Right atrium auricular region (tissue), 2 donors: ENCODE measurements around the gene SLC25A25. TPM values are rescaled to one million over a fixed set of nuclear protein-coding genes. Genes with fewer than 3 reads are reported as not detected.
A peak's percentile ranks its signal among the peaks of the same experiment; 100 is the strongest.

Experiments
- DNase-seq: peaks from one replicate; pipeline ENCODE4 v3.0.0-alpha.2; 2019; ENCODE audit warnings: low spot score
- H3K27ac ChIP-seq, 2 donors: fragments of 200-600 bp; sonication (generic); 1 replicate in 1 of 2; 2 replicates in 1 of 2; pipeline ENCODE4 v1.5.1; 2016 to 2019
- H3K27me3 ChIP-seq, 2 donors: fragments of 200-600 bp; sonication (generic); one replicate each; pipeline versions ENCODE4 v1.5.1 to v1.6.0; 2017 to 2019
- H3K36me3 ChIP-seq: fragments of 200-600 bp; sonication (generic); one replicate; pipeline ENCODE4 v1.5.1; 2016
- H3K4me1 ChIP-seq, 2 donors: fragments of 200-600 bp; sonication (generic); one replicate each; pipeline versions ENCODE4 v1.5.1 to v1.6.0; 2017 to 2019
- H3K4me3 ChIP-seq, 2 donors: fragments of 200-600 bp; sonication (generic); 1 replicate in 1 of 2; 2 replicates in 1 of 2; pipeline ENCODE4 v1.5.1; 2017 to 2019; ENCODE audit warnings: mild to moderate bottlenecking in 1 of 2, moderate library complexity in 1 of 2
- H3K9me3 ChIP-seq, 2 donors: fragments of 200-600 bp; sonication (generic); one replicate each; pipeline ENCODE4 v1.5.1; 2019
- total RNA-seq, 2 donors: library from RNA; depleted of rRNA; stranded (reverse); fragments of >200 nt; gene quantifications; one replicate each; pipeline ENCODE4 v1.1.0, GENCODE V29; 2016
- TF ChIP-seq, protein P1 (sequence below), 2 donors: fragments of 200-600 bp; sonication (generic); IDR thresholded peaks; one replicate each; pipeline ENCODE4 v1.5.1; 2019; ENCODE audit warnings: antibody characterized with exemption in 2 of 2

The SLC25A25 gene
- total RNA-seq, 2 donors from 2014 or later, result 8.2 to 11.8 TPM

- TF ChIP-seq, protein P1, sequence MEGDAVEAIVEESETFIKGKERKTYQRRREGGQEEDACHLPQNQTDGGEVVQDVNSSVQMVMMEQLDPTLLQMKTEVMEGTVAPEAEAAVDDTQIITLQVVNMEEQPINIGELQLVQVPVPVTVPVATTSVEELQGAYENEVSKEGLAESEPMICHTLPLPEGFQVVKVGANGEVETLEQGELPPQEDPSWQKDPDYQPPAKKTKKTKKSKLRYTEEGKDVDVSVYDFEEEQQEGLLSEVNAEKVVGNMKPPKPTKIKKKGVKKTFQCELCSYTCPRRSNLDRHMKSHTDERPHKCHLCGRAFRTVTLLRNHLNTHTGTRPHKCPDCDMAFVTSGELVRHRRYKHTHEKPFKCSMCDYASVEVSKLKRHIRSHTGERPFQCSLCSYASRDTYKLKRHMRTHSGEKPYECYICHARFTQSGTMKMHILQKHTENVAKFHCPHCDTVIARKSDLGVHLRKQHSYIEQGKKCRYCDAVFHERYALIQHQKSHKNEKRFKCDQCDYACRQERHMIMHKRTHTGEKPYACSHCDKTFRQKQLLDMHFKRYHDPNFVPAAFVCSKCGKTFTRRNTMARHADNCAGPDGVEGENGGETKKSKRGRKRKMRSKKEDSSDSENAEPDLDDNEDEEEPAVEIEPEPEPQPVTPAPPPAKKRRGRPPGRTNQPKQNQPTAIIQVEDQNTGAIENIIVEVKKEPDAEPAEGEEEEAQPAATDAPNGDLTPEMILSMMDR (IDR thresholded peaks at IDR 0.05), result no peak
- no peak overlapping the region for H3K4me3 ChIP-seq
- DNase-seq, result no peak
Observed at GRCh38 chr9:128094950-128095544, 27.0 kb downstream of the SLC25A25 start.

DNA sequence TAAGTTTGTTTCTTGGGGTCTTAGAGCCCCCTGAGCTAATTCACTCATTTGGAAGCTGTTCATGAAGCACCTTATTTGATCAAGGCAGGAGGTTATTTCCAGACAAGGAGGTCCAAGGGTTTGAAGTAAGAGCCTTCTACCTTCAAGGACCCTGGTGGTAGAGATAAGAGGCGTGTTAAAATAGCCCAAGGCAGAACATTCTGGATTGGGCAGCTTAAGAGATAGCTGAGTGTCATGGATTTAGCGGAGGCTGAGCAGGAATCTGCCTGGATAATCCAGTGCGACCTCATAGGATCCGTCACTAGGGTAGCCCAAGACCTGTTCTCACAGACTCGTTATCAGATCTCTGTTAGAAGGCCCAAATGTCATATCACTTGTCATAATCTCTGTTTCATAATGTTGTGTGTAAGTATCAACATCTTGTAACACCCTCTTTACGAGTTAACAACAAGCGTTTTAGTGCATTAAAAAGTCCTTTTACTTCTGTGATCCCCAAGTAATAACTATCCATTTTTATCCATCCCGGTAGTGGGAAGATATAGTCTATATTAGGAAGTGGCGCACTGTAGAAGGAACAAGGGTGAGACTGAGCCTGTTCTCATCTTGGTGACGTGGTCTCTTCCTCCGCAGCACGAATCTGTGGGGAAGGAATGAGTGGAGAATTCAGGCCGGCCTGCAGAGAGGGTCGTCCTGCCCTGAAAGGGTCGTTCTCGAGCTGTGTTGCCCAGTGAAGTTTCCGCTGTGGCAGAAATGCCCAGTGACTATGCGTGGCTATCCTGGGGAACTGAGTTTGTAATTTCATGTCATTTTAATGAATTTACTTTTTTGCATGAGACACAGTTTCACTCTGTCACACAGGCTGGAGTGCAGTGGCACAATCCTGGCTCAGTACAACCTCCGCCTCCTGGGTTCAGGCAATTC, 28.8 kb downstream of the SLC25A25 start:
- no peaks in the 10 kb centered on the region for H3K27me3 ChIP-seq
- TF ChIP-seq, protein P1 (IDR thresholded peaks at IDR 0.05), result no peak
- no peak for DNase-seq
- H3K36me3 ChIP-seq, result peaks cover 9% of the 10 kb centered on the region
- peaks cover 0 to 97% of the 10 kb centered on the region in 2 donors for H3K4me1 ChIP-seq
- H3K27ac ChIP-seq, result peak overlapping the region; percentile 86 to 89
- H3K4me3 ChIP-seq, result no peak overlapping the region
- no peaks in the 10 kb centered on the region for H3K9me3 ChIP-seq

More at GRCh38 chr9:128094950-128095544, 27.0 kb downstream of the SLC25A25 start:
- Histone ChIP-seq H3K27me3 (no peaks in the 10 kb centered on the region), H3K9me3 (no peaks in the 10 kb centered on the region), H3K27ac (peak overlapping the region; percentile 86 to 89), H3K36me3 (no peaks in the 10 kb centered on the region), H3K4me1 (peaks cover 0 to 93% of the 10 kb centered on the region in 2 donors)

DNA sequence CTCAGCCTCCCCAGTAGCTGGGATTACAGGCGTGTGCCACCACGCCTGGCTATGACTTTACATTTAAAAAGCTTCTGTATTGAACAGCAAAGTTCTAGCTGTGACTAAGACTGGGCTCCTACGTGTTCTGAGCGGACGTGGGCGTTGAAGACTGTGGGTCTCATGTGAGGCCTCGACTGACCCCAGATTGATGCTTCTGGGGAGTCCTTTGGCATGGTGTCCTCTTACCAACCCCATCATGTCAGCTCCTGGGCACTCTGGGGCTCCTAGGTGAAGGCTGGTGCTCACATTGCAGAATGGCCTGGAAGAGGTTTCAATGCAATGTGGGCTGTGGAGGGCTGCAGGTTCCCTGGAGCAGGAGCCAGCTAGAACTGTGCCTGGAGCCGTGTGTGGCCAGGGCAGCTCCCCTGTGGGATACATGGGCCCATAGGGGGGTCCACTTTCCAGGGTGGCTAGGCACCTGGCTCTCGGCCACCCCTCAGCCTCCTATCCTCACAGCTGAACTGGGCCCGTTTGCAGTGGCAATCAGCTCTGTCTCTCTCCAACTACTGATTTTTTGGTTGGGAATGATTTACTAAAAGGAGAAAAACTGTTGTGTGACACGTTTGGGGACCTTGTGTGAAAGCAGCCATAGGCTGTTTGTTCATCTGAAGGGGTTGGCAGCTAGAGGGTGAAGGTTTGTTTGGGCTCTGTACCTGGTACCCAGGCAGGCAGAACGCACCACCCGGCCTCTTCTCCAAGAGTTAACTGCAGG, 29.7 kb downstream of the SLC25A25 start:
- Histone ChIP-seq H3K4me3 (peak overlapping the region in 1 of 2 donors; percentile 46), H3K36me3 (peaks cover 18% of the 10 kb centered on the region), H3K4me1 (peaks cover 0 to 97% of the 10 kb centered on the region in 2 donors), H3K9me3 (no peaks in the 10 kb centered on the region), H3K27me3 (no peaks in the 10 kb centered on the region), H3K27ac (peak overlapping the region; percentile 86 to 89)
- no peak for DNase-seq
- TF ChIP-seq, protein P1 (IDR thresholded peaks at IDR 0.05), result no peak

DNA sequence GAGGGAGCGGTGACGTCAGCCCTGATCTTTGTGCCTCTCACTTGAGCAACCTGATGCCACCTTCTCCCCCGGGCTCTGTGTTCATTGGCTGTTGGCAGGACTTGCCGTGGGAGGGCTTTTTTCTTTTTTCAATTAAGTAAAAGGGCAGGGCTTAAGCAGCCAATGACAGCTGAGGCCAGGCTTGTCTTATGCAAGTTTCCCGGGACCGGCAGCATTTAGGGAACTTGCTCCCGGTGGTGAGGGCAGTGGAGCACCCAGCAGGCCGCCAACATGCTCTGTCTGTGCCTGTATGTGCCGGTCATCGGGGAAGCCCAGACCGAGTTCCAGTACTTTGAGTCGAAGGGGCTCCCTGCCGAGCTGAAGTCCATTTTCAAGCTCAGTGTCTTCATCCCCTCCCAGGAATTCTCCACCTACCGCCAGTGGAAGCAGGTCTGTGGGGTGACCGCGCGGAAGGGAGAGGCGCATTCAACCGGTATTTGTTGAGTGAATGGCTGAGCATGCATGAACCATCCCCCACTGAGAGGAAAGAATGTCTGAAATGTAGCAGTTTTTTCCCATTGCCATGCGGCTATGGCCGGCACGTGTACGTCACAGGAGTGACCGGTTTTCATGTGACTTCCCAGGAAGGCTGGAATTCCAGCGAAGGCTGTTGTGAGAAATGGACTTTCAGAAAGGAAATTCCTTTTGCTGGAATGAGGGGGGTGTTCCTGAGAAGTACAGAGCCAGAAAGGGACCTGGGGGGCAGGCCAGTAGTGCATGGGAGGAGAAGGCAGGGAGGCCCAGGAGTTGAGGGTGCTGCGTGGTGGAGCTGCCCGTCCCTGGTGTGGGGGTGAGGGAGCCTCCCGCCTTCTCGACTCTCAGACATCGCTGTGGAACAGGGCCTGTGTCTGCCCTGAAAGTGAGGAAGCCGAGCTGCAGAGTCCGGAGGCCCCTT, 30.5 kb downstream of the SLC25A25 start:
- Histone ChIP-seq H3K4me1 (peaks cover 0 to 95% of the 10 kb centered on the region in 2 donors), H3K27me3 (no peaks in the 10 kb centered on the region), H3K9me3 (no peaks in the 10 kb centered on the region), H3K4me3 (peak overlapping the region; percentile 41 to 46), H3K27ac (peak overlapping the region; percentile 86 to 89), H3K36me3 (peaks cover 26% of the 10 kb centered on the region)
- DNase-seq, result peak; percentile 99
- TF ChIP-seq, protein P1 (IDR thresholded peaks at IDR 0.05), result no peak
